ENCODE measurements around the gene SUSD4. TPM values are rescaled to one million over a fixed set of nuclear protein-coding genes. Genes with fewer than 3 reads are reported as not detected.

Gene SUSD4
- total RNA-seq, 1 donor from 2014 or later = not detected

DNA sequence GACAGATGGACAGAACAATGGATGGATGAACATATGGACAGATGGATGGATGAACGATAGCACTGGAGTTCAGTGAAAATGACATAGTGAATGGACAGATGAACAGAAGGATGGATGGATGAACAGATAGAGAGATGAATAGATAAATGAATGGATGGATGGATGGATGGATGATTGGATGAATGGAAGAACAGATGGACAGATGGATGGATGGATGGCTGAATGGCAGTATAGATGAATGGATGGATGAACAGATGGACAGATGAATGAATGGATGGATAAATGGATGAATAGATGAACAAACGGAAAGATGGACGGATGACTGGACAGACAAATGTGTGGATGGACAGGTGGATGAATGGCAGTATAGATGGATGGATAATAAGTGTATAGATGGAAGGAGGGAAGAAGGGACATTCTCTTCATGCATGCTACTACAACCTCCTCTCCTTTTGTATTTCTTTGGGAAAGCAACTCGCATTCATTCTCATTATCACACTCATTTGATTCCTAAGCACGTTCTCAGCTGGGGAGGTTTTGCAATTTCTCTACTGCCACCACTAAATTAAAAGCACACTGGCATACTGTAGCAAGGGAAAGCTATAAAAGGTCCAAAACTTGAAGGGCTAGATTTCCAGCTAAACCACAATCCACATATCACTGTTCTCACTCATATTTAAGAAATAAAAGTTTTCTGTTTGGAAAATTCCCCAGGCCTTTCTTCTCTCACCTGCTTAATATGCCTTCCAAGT, 34.1 kb downstream of the SUSD4 start:
- no peak for DNase-seq (ENCODE audit: low spot score)

DNA sequence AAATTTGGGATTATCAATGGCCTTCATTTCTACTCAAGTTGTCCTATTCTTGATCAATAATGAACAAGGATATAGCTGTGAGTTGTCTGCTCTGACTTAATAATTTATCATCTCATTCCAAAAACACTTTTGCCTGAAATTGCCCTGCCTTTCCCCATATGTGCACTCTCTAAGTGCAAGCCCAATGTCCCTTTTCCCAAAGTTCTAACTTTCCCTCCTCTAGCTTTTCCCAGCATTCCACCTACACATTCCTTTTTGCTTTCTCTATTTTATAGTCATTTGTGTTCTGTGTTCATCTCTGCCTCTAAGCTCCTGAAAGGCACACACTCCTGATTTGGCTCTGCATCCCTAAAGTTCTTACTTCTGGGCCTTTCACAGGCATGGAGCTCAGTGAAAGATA, 34.7 kb downstream of the SUSD4 start:
- no peak for DNase-seq (ENCODE audit: low spot score)

DNA sequence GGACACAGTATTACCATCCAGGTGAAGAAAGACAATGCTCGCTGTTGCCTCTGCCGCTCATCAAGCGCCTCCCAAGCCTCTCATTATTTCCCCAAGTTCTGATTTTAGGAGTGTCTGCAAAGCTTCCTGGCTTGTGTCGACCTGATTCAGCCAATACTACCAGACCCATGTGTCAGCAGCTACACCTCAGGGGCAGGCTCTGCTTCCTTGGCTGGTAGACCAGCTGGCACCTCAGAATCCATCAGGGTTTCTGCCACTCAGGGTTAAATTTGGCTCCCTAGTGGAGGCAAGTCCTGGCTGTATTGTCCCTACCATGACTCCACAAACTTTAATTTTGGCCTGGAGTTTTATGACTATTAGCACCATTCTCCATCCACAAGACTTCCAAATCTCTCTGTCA, 35.4 kb downstream of the SUSD4 start:
- DNase-seq (ENCODE audit: low spot score) = no peak

DNA sequence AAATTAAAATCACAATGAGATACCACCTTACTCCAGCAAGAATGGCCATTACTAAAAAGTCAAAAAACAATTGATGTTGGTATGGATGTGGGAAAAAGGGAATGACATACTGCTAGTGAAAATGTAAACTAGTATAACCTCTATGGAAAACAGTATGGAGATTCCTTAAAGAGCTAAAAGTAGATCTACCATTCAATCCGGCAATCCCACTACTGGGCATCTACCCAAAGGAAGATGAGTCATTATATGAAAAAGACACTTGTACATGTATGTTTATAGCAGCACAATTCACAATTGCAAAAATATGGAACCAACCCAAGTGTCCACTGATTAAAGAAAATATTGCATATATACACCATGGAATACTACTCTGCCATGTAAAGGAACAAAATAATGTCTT, 37.2 kb downstream of the SUSD4 start:
- DNase-seq (ENCODE audit: low spot score) = no peak

DNA sequence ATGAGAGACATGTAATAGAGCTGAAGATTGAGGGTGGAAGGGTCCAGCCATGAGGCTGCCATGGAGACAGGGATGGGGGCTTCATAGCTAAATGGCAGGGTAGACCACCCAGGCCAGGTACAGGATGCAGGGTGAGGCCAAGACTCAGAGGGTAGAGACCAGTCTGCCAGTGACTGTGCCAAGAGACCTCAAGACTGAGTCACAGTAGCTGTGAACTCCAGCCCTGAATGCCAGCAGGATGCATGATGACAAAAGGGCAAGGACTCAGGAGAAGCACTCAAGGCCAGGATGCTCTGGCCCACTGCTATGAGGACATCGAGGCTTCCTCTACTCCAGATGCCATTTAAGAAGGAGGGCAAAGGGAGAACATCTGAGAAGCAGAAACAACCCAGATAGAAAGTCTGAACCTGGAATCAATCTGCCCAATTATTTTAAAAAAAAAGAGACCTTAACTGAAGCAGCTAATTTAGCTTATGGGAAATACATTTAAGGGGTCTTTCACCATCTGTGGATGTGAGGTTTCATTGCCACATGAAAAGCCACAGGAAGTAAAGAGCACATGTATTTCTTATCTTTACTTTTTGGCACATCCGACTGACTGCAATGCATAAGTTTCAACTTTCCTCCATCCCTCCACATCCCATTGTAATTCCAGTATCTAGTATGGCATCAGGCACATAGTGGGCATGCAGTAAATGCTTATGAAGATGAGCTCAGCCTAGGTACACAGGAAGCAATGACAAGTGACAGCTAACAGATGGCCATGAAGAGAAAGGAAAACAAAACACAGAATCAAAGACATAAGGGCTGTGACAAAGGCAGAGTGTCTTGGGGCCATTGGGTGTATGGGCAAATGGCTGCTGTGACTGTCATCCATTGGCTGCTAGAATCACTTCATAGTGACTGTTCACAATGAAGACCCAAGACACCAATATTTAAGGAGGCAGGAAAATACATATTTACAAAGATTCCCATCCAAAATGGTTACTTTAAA, 40.2 kb downstream of the SUSD4 start:
- DNase-seq (ENCODE audit: low spot score) = no peak

DNA sequence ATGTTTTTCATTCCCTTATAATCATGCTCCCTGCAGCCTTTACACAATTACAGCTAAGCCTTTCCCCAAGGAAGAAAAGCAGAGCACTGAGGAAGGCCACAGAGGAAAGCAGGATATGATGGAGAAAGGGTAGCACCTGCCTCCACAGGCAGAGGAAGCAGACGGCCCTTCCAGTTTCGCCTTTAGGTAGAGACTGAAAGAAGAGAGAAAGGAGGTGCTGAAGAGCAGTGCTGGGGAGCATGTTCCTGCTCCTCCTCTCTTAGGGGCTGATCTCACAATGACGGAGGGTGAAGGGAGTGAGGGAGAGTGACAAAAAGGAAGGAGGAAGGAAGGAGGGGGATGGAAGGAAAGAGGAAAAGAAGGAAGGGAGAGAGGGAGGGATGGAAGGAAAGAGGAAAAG, 41.1 kb downstream of the SUSD4 start:
- no peak for DNase-seq (ENCODE audit: low spot score)

DNA sequence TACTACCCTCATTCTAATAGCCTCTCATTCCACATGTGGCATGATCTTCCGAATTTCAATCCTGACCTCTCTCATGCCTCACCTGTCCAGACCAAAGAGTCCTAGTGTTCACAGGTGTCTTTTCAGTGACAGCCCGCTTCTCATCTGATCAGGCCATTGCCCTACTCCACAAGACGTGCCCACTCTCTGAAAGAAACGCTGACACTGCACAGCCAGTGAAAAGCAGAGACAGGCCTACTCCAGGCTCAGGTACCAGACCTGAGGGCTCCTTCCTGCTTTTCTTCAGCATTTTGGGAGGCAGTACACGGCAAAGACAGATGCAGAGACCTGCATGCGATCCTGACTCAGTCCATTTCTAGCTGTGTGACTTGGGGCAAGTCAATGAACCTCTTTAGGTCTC, 43.0 kb downstream of the SUSD4 start:
- no peak for DNase-seq (ENCODE audit: low spot score)

DNA sequence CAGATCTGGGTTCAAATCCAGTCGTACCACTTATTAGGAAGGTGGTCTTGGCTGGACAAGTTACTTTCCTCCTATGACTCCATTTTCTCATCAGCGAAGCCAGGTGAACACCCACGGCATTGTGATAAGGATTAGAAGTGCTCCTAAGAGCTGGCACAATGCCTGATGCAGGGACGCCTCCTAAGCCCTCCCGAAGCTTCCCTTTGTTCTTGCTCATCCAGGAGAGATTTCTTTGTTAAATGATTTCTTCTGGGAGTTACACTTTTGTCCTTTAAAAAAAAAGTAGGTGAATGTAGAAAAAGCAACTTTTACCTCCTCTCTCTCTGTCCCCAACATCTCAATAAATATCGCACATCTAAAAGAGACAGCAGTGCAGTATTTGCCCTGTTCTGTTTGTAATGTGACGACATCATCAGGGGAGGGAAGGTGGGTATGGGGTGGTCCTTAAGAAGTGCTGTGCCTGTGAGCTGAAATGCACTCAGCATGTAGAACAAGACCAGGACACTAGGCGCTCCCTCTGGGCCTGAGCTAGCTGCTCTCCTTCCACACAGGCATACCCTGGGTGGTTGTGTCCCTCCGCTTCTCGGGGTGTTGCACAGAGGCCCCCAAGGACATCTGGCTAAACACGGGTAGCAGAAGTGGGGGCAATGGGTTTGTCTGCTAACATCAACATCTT, 43.9 kb downstream of the SUSD4 start:
- no peak for DNase-seq (ENCODE audit: low spot score)

DNA sequence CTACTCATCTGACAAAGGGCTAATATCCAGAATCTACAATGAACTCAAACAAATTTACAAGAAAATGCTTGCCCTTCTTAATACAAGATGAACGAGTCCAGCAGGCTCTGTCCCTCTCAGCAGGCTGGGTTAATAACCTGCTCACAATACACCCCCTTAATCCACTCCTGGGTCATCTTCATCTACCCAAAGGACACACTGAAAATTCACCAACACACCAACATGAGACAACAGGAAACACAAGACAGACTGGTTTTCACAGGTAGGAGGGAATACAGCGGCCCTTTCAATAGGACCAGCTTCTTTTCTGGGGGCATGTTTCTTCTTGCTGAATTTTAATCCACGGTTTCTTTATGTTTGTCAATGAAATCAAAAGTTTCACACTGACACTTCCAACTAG, 44.6 kb downstream of the SUSD4 start:
- DNase-seq (ENCODE audit: low spot score) = no peak

DNA sequence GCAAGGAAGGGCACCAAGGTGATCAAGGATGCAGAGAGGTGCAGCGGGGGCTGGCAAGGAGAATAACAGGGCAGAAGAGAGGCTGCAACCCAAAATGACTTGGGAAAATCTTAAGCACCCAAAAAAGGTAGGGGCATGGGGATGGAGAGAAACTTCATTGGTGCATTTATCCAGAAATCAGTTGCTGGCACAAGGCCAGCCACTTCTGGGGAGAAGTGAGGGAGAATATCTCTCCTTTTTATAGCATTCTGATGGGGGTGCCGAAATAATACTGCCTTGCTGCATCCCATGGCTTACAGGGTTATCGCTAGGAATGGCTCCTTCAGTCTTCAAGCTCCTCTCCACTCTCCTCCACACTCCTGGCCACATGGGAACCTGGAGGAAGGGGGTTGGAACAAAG, 47.9 kb downstream of the SUSD4 start:
- DNase-seq (ENCODE audit: low spot score) = no peak

DNA sequence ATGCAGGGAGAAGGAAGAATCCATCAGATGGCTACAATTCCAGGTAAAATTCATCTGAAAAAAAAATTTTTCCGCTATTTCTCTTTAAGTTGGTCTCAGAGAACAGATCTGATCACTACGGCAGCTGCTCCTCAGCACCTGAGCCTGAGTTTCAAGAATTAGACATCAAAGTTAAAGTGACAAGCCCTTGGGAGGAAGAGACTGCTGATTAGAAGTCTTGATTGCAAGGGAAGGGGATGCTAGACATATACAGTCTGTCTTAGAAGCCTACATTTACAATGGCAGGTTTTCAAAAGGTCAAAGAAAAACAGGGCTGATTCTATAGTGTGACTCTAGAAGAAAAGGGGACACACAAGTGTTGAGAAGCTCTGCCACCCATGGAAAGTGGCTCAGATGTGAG, 48.3 kb downstream of the SUSD4 start:
- DNase-seq (ENCODE audit: low spot score) = no peak

DNA sequence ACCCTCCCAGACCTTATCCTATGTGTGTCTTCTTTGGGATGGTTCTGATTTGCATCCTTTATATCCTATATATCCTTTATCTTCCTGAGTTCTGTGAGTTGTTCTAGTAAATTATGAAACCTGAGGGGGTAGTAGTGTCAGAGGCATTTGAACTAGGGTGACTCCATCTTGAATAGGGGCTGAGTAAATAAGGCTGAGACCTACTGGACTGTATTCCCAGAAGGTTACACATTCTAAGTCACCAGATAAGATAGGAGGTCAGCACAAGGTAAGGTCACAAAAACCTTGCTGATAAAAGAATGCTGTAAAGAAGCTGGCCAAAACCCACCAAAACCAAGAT, 50.6 kb downstream of the SUSD4 start:
- DNase-seq (ENCODE audit: low spot score) = no peak

DNA sequence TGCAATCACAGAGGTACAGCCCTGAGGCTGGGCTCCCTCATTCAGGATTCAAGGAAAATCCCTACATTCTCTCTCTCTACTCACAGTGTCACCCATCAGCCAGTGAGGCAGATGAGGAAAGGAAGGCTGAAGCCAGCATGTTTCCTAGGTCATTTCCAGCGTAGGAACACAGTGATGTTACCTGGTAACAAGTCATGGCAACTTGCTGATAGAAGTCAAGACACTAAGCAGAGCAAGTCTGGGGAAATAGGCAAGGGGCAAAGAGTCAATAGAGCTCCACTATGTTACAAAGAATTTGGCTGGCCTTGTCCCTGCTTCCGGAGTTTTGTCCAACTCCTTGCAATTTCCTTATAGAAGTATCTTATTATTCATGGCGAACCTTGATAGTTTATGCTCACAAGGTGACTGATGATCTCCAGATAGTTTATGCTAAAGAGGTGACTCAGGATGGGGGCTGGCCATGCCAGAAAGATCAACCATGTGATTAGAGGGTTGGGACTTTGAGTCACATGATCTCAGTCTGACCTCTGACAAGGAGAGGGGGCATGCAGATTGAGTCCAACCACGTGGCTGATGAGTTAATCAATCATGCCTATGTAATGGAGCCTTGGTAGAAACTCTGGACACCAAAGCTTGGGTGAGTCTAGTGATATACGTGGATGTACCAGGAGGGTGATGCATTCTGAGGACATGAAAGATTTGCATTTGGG, 51.1 kb downstream of the SUSD4 start:
- no peak for DNase-seq (ENCODE audit: low spot score)

DNA sequence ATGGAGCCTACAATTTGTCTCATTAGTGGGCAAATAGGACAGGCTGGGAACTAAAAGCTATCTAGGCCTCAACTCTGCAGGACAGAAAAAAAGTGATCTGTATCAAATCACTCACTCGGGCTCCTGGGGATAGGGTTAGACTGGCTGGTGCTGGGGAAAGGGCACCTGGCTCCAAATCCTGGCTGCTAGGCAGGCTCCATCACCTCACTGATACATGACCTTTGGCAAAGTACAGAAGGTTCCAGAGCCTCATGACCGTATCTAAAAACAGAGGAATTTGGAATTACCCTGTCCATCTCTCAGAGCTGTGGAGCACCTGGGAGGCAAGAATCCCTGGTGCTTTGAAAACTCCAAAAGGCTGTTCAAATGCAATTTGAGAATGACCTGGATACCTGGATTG, 51.7 kb downstream of the SUSD4 start:
- DNase-seq (ENCODE audit: low spot score) = no peak

DNA sequence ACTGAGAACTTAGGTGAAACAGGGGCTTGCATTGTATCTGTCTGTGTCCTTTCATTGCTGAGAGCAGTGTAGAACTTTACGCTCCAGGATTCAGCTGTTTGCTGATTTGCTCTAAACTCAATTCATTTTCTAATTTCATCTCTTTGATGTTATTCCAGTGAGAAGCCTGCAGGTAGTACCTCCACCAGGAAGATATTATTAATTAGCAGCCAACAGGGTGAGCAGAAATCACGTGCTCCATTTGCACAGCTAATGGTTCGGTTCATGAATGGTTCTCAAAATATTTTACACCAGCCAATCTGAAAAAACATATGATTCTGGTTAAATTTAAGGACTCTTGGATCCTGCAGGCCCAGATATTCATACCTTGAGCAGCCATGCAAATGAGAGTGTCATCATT, 52.1 kb downstream of the SUSD4 start:
- no peak for DNase-seq (ENCODE audit: low spot score)

DNA sequence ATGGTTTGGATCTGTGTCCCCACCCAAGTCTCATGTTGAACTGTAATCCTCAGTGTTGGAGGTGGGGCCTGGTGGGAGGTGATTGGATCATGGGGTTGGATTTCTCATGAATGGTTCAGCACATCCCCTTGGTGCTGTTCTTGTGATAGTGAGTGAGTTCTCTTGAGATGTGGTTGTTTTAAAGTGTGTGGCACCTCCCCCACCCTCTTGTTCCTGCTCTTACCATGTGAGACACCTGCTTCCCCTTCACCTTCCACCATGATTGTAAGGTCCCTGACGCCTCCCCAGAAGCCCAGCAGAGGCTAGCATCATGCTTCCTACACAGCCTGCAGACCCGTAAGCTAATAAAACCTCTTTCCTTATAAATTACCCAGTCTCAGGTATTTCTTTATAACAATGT, 55.8 kb downstream of the SUSD4 start:
- DNase-seq (ENCODE audit: low spot score) = no peak

DNA sequence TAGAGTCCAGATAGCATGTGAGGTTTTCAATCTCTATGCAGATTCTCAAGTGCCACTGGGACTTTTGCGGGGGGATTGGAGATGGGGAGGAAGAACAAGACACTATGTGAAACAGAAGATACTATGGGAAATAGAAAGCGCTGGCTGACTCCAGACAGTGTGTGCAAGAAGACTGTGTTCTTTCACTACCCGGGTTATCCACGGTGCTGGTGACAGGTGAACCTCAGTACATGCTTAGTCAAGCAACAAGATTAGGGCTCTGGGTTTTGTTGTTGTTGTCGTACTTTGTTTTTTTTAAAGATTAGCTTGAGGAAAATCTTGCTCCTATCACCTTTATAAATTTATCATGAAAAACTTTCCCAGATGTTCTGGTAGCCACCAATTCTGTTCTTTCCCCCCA, 56.4 kb downstream of the SUSD4 start:
- DNase-seq (ENCODE audit: low spot score) = no peak

DNA sequence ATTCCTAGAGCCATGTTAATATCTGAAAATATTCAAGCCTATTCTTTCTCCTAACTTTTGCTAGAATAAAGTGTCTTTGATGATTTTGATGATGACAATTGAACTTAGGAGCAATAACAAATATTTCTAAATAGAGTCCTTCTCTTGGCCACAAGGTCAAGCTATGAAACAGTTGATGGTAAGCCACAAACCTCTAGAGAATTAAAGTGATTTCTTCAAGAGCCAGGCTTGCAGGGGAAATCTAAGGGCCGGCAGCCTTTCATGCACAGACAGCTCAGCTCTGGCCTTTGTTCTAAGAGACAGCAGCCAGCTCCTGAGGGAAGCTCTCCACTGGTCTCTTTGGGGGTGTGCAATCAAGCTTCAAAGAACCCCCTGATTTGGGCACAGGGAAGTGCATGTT, 59.0 kb downstream of the SUSD4 start:
- DNase-seq (ENCODE audit: low spot score) = no peak

DNA sequence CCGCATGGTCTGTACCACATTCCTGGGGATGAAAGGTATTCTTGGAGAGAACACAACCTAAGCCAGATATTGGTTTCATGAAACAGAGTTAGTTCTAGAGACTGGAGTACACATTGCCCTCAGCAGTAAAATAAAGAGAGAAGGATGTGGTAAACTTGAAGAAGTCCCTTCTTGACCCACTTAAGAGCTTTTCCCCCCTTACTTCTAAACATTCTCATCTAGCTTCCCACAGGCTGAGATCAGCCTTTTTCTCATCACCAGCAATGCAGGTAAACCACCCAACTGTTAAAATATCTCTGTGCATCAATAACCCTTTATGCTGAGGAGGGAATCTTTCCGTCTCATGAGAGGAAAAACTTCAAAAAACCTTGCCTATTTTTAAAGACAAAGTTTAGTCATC, 62.6 kb downstream of the SUSD4 start:
- no peak for DNase-seq (ENCODE audit: low spot score)

DNA sequence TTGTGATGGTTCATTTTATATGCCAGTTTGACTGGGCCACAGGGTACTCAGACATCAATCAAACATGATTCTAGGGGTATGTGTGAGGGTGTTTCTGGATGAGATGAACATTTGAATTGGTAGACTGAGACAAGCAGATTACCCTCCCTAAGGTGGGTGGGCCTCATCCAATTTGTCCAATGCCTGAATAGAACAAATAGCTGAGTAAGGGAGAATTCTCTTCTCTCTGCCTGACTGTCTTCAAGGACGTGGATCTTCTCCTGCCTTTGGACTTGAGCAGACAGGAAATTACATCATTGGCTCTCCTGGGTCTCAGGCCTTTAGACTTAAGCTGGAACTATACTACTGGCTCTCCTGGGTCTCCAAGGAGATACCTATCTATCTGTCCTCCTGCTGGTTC, 64.4 kb downstream of the SUSD4 start:
- no peak for DNase-seq (ENCODE audit: low spot score)

DNA sequence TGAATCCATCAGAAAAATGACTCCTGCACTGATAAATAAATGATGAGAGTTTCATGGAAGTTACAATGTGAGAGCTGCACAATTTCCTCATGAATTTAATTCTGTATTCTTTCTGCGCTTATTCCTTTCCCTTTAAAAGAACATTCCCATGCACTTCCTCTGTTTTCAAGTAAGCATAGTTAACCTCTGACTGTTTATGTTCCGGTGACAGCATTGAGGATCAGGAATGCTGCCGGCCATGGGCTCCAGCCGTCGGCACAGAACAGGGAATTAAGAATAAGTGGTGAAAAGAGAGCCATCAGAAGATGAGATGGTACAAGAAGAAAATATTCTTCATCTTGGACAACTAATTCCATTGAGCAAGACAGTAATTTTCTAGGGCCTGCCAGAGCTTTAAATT, 65.3 kb downstream of the SUSD4 start:
- DNase-seq (ENCODE audit: low spot score) = no peak

DNA sequence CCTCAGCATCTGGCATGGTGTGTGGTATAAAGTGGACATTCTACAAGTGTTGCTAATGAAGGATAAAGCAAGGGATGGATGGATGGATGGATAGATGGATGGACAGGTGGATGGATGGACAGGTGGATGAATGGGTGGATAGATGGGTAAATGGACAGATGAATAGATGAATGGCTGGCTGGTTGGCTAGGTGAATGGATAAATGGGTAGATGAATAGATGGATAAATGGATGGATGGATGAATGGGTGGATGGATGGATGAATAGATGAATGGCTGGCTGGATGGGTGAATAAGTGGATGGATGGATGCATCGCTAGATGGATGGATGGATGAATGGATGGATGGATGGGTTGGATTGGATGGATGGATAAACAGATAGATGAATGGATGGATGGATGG, 66.2 kb downstream of the SUSD4 start:
- DNase-seq (ENCODE audit: low spot score) = no peak
